HG03571 (cell line): Measurements from ENCODE around the gene AMBP.

Experiments
- ATAC-seq: cut with Tn5 transposase; IDR thresholded peaks from one replicate; pipeline ENCODE4 v1.9.1; 2021; ENCODE audit not compliant: unreplicated experiment

Gene AMBP

GRCh38 chr9:114078021-114078780 lies at the start of gene AMBP:
TSS of gene AMBP (minus strand) at chr9:114078300. CDS start at chr9:114078209, 91 bp downstream.
- no peak for ATAC-seq

DNA sequence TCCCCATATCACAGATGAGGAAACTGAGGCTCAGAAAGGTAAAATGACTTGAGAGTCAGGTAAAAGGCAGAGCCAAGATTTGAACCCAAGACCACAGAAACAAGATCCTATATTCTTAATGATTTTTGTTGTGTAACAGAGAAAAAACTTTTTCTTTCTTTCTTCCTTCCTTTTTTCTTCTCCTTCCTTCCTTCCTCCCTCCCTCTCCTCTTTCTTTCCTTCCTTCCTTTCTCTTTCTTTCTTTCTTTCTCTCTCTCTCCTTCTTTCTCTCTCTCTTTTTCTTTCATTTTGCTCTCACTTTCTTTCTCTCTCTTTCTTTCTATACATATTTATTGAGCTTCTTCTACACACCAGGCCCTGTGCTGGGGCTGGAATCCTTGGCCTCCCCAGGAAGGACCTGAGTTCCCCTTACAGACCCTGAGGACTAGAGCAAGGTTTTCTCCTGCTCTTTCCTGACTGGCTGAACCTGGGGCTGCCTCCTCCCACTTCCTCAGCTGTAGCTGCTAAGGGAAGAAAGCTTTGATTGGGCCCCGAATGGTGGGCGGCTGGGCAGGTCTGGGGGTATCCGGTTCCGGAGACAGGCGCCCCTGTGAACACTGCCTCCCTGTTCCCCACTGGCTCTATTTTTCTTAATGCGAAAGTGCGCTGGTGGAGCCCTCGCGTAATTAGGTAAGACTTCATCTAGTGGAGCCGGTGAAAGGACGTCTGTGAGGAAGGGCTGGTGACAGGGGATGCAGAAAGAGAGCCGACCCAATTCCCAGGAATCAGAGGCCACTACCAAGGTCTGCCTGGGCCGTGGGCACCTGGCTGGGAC lies 48.4 kb upstream of the AMBP start:
- ATAC-seq = no peak

- ATAC-seq = no peak
Observed at GRCh38 chr9:114125476-114126013, 47.4 kb upstream of the AMBP start.

DNA sequence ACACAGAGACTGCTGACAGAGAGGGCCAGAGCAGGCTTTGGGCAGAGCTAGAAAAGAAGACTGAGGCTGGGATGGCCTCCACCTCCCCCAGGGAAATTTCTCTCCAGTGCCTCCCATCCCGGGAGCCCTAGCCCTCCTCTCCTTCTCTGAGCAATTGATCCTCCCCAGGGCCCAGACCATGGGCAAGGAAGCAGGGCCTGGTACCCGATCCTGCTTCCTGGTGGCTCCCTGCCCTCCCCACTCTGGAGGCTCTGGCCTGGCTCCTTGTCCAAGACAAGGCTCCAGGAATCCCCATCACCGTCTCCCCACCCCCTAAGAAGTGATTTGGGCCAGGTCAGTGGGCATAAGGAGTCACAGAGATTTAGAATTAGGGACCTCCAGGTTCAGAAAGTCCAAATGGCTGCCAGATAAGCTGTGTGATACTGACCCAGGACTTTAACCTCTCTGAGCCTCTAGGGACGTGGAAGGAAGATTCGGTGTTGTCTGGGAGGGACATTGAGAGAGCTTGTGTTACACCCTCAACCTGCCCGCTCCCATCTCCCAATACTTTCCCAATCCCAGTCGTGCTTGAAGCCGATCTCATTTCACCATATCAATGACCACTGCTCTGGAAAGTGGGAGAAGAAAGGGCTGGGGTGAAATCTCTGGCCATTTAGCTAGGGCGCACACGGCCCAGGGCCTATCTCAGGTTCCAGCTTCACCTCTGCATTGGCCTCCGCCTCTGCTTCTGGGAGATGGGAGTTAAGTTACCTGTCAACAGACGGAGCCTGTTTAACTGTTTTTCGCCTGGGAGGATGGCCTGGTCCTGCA lies 46.8 kb upstream of the AMBP start:
- ATAC-seq = no peak

- ATAC-seq = no peak
Observed at GRCh38 chr9:114124138-114124537, 46.0 kb upstream of the AMBP start.

DNA sequence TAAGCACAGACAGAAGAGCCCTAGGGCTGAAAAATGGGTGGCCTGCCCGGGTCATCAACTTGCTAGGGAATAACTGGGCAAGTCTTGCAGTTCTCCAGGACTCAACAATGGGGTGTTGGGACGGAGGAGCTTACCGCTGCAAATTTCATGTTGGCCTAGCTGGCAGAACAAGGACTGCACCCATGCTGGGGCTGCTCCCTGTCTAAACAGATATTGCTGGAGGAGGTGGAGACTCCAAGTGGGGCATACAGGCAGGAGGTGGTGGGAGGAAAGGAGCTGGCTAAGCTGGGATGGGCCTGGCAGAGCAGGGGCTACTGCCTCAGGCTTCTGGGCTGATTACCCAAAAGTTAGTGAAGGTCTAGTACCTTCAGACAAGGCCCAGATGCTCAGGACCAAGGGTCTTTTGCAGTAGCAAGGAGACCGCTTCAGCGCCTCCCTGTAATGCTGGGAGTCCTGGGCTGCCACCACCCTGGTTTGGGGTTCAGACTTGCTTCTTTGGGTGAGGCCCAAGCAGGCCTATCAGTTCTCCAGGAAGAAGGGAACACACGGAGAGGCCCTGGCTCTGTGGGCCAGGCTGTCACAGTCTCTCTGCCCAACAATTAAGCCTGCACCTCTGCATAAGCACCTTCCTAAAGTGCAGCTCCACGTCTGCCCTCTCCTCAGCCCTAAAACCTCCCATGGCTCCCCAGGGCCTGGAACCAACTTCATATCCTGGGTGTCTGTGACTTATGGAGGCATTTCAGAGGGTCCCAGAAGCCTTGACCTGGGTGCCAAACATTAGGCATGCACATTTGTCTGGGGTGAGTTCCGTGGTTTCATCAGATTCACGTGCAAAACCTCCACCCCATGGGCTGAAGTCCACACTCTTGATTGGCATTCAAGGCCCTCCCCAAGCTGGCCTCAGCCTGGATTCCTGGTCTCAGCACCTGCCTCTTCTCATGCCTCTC lies 45.2 kb upstream of the AMBP start:
- no peak for ATAC-seq

GRCh38 chr9:114122136-114123027 lies 44.3 kb upstream of the AMBP start:
- no peak for ATAC-seq

DNA sequence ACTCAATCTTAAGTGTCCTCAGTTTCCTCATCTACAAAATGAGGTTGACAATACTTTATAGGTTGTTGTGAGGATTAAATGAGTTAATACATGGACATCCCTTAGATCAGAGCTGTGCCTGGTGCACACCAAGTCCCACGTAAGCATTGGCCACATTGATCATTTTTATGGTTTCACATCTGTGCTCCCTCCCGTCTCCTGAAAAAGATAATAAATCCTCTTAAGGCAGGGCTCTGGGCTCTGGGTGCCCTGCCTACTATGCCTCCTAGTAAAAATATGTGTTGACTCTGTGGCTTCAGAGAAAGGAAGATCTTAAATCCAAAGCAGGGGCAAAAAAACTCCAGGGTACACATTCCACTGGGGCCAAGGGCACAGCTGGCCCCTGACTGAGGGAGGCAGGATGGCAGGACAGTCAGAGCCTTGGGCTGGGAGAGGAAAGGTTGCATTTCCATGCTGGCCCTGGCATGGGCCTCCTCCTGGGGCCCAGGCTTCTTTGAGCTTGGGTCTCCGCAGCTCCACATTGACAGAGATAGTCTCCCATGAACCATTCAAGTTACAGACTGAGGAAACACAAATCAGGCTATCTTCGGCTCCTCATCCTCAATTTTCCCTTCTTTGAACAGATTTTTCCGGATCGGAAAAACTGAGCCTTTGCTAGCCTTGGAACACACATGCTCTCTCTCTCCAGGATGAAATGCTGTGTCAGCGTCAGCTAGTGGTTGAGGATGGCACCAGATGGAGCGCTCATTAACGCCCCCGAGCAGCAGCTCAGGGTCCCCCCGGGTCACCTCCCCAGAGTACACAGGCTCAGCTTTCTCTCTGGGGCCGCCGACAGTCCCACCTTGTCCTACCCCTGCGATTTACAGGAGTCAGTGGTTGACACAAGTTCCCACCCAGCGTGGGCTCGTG lies 43.4 kb upstream of the AMBP start:
- ATAC-seq = no peak

- ATAC-seq = no peak
Observed at GRCh38 chr9:114120192-114121014, 42.3 kb upstream of the AMBP start.

DNA sequence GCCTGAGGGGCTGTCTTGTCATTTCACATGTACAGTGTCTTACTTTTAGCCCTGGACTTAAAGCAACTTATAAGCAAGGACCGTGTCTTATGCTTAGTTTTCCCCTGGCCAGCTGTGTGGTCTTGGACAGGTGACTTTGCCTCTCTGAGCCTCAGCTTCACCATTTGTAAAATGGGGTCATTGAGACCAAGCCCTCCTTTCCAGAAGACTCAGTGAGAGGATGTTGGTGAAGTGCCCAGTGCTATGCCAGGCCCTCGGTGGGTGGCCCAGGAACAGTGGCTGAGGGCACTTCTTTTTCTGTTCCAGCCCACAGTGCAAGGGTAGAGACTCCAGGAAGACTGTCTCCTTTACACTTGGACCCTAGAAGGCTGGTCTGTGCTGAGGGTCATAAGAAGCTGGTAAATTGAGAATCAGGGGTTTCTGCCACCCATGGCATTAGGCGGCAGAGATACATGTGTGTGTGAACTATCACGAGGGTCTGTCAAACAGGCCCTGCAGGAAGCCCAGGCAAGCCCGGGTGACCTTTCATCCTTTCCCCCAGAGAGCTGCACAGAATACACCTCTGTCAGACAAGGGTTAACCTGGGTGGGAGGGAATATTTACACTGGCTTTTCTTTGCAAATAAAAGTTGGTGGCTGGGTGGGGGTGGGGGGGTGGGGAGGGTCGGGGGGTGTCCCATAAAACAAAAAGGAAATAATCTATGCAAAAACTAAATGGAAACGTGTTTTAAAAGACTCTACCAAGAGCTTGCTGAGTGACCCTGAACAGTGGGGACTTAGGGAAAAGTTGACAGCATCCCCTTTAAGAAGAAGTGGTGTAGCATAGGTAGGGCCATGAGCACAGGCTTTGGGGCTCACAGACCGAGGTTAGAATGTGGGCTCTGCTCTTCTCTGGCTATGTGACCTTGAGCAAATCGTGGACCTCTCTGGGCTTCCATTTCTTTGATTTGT lies 41.4 kb upstream of the AMBP start:
- ATAC-seq = no peak

GRCh38 chr9:114117996-114118830 lies 40.1 kb upstream of the AMBP start:
- no peak for ATAC-seq

DNA sequence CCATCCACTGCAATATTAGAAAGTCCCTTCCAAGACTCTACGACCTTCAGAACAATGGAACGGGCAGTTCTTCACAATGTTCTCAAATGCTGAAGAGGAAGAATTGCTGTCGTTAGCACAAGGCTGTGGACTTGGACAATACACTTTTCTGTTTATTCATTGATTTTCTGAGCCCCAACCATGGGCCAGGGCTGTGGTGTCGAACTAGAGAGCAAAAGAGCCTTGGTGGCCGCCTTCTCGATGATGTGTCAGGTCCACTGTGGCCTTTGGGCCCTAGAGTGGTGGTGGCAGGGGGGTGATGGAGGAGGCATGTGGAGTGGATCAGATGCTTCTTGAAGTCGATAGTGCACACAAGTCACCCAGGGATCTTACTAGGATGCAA lies 39.5 kb upstream of the AMBP start:
- no peak for ATAC-seq

- ATAC-seq = no peak
Observed at GRCh38 chr9:114116126-114116747, 38.1 kb upstream of the AMBP start.

- ATAC-seq = no peak
Observed at GRCh38 chr9:114115654-114116125, 37.6 kb upstream of the AMBP start.

GRCh38 chr9:114114364-114114763 lies 36.3 kb upstream of the AMBP start:
- no peak for ATAC-seq
